HCT116 (cell line): Measurements from ENCODE around the gene MAP2K5.

Experiments used
- POLR2A ChIP-seq: IDR thresholded peaks from 2 replicates; pipeline ENCODE4 v1.7.0; 2011; ENCODE audit warnings: borderline replicate concordance; ENCODE audit not compliant: insufficient read depth, insufficient read length; ENCODE audit errors: extremely low read depth
- SP1 ChIP-seq: IDR thresholded peaks from 2 replicates; pipeline ENCODE4 v1.6.1; 2012; ENCODE audit warnings: low read depth
- ZFX ChIP-seq: fragments of 450-650 bp; IDR thresholded peaks from 2 replicates; pipeline ENCODE4 v1.6.1; 2017
- TF ChIP-seq, protein P1 (sequence below), 3 experiments: fragments of 200-600 bp in 1 of 3; sonication (generic) in 1 of 3; IDR thresholded peaks in 2 of 3; conservative IDR thresholded peaks in 1 of 3; 2 replicates each; pipeline ENCODE4 v1.5.1; 2012 to 2017; ENCODE audit warnings: low read depth in 2 of 3, low read length in 2 of 3, antibody characterized with exemption in 1 of 3, borderline replicate concordance in 1 of 3, control low read depth in 1 of 3, mild to moderate bottlenecking in 1 of 3, mixed read lengths in 1 of 3, mixed run types in 1 of 3, moderate library complexity in 1 of 3; ENCODE audit not compliant: insufficient read depth in 1 of 3
- TF ChIP-seq, protein P2 (sequence below): IDR thresholded peaks from 2 replicates; pipeline ENCODE4 v1.6.1; 2012; ENCODE audit warnings: low read depth

DNA sequence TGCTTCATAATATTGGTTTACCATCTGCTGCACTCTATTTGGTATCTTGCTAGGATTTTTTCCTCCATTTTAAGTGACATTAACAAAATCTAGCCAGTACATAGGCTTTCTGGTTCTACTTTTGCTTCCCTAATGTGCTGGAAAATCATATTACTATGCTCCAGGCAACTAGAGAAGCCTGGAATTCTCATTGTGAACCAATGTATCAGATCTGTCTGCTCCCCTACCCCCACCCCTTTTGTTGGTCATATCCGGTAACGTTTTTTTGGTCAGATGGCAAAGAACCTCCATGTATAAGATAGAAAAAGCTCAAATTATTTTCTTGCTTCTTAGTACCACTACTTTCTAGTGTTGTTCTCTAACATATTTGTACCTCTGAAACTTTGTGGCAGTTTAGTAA, 17.1 kb downstream of the MAP2K5 start:
- TF ChIP-seq, protein P1, sequence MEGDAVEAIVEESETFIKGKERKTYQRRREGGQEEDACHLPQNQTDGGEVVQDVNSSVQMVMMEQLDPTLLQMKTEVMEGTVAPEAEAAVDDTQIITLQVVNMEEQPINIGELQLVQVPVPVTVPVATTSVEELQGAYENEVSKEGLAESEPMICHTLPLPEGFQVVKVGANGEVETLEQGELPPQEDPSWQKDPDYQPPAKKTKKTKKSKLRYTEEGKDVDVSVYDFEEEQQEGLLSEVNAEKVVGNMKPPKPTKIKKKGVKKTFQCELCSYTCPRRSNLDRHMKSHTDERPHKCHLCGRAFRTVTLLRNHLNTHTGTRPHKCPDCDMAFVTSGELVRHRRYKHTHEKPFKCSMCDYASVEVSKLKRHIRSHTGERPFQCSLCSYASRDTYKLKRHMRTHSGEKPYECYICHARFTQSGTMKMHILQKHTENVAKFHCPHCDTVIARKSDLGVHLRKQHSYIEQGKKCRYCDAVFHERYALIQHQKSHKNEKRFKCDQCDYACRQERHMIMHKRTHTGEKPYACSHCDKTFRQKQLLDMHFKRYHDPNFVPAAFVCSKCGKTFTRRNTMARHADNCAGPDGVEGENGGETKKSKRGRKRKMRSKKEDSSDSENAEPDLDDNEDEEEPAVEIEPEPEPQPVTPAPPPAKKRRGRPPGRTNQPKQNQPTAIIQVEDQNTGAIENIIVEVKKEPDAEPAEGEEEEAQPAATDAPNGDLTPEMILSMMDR (IDR thresholded peaks at IDR 0.05 in 2 of 3, conservative IDR thresholded peaks at IDR 0.05 in 1 of 3; ENCODE audit: borderline replicate concordance in 1 of 3, insufficient read depth in 1 of 3, low read depth in 2 of 3, low read length in 2 of 3) = no peak
- TF ChIP-seq, protein P2, sequence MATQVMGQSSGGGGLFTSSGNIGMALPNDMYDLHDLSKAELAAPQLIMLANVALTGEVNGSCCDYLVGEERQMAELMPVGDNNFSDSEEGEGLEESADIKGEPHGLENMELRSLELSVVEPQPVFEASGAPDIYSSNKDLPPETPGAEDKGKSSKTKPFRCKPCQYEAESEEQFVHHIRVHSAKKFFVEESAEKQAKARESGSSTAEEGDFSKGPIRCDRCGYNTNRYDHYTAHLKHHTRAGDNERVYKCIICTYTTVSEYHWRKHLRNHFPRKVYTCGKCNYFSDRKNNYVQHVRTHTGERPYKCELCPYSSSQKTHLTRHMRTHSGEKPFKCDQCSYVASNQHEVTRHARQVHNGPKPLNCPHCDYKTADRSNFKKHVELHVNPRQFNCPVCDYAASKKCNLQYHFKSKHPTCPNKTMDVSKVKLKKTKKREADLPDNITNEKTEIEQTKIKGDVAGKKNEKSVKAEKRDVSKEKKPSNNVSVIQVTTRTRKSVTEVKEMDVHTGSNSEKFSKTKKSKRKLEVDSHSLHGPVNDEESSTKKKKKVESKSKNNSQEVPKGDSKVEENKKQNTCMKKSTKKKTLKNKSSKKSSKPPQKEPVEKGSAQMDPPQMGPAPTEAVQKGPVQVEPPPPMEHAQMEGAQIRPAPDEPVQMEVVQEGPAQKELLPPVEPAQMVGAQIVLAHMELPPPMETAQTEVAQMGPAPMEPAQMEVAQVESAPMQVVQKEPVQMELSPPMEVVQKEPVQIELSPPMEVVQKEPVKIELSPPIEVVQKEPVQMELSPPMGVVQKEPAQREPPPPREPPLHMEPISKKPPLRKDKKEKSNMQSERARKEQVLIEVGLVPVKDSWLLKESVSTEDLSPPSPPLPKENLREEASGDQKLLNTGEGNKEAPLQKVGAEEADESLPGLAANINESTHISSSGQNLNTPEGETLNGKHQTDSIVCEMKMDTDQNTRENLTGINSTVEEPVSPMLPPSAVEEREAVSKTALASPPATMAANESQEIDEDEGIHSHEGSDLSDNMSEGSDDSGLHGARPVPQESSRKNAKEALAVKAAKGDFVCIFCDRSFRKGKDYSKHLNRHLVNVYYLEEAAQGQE = no peak
- TF ChIP-seq POLR2A (no peak), SP1 (no peak), ZFX (no peak)
